ENCODE results near the gene APRT.

APRT gene

GRCh38 chr16:88840600-88841215 lies 29.0 kb upstream of the APRT start:
- TF ChIP-seq, protein P1, sequence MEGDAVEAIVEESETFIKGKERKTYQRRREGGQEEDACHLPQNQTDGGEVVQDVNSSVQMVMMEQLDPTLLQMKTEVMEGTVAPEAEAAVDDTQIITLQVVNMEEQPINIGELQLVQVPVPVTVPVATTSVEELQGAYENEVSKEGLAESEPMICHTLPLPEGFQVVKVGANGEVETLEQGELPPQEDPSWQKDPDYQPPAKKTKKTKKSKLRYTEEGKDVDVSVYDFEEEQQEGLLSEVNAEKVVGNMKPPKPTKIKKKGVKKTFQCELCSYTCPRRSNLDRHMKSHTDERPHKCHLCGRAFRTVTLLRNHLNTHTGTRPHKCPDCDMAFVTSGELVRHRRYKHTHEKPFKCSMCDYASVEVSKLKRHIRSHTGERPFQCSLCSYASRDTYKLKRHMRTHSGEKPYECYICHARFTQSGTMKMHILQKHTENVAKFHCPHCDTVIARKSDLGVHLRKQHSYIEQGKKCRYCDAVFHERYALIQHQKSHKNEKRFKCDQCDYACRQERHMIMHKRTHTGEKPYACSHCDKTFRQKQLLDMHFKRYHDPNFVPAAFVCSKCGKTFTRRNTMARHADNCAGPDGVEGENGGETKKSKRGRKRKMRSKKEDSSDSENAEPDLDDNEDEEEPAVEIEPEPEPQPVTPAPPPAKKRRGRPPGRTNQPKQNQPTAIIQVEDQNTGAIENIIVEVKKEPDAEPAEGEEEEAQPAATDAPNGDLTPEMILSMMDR (IDR thresholded peaks at IDR 0.05) = no peak

DNA sequence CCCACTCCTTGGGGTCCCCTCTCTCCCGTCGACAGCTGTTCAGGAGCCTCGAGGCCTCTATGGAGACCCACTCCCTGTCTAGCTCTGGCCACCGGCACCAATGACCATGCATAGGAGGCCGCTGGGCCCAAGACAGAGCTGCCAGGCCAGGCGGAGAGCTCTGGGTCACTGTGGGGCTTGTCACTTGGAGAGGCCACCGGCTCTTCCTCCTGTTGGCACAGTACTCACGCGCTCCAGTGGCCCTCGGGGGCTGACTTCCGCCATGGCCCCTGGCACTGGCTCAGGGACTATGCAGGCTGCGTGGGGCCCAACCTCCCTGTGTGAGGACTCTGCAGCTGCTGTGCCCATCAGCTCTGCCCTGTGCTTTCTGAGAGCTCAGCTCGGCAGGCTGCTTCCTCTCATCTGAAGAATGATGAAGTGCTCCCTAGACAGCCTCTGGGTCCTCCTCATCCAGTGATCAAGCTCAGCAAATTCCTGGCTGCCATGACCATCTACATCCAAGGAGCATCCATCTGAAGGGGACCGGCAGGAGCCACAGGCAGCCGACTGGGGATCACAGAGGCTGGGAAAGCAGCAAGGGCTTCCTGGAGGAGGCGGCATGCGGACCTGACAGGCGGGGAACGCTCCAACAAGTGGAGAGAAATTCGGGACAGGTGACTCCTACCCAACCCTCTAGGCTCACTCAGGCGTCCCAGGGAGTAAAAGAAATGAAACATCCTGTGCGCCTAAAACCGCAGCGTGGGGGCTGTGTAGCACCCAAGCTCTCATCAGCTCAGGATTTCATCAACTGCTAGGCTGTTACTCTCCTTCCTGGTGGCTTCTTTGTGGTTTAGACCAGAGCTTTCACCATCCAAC lies 28.2 kb upstream of the APRT start:
- TF ChIP-seq, protein P1 (IDR thresholded peaks at IDR 0.05) = no peak

GRCh38 chr16:88839026-88839529 lies 27.4 kb upstream of the APRT start:
- TF ChIP-seq, protein P1 (IDR thresholded peaks at IDR 0.05) = no peak; the same call in 1 of the 2 replicates

DNA sequence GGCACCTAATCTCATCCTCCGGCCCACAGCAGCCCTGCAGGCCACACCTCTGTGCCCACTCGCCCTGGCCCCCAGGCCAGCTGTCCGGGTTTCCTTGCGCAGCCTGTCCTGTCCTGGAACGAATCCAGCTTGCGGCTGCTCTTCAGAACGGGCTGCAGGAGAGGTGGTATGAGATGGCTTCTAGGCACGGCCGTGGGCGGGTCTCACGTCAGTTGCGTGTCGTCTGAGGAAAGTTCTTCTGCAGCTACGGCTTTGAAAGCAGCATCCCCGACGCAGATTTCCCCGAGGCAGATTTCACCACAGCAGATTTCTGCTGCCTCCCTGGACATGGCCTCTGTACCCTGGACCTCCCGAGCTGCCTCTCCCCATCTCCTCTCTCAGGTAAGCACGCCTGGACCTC lies 26.8 kb upstream of the APRT start:
- TF ChIP-seq, protein P1 (IDR thresholded peaks at IDR 0.05) = no peak

DNA sequence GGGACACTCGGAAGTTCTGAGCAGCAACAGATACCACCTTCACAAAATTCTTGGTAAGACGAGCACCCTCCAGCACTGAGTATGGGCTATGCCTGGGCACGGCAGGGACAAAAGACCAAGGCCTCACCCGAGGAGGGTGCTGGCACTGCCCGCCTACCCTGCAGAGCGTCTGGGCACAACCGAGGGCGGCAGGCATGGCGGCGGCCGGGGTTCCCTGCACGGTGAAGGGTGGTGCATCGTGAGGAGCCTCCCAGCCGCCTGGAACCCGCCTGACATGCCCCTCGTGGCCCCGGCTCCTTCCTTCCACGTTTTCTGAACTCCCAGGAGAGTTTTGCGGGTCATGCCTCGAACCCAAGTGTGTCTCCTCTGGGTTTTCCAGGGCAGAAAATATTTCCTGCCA lies 26.1 kb upstream of the APRT start:
- TF ChIP-seq, protein P1 (IDR thresholded peaks at IDR 0.05) = no peak

DNA sequence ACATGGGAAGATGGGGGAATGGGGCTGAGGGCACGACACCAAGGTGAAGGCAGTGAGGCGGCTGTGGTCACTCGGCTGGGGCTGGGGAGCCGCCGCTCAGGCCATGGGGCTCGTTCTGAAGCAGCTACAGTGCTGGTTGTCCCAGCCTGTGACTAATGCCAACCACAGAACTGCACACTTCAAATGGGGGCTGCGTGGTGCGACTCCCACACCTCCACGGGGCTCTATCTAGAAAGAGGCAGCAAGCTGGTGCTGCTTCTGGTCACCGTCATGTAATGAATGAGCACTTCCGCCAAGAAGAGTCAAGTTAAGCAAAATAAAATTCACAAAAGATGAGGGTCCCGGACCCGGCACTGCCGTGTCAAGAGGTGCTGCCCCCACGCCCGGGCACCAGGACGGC lies 25.1 kb upstream of the APRT start:
- TF ChIP-seq, protein P1 (IDR thresholded peaks at IDR 0.05) = no peak

DNA sequence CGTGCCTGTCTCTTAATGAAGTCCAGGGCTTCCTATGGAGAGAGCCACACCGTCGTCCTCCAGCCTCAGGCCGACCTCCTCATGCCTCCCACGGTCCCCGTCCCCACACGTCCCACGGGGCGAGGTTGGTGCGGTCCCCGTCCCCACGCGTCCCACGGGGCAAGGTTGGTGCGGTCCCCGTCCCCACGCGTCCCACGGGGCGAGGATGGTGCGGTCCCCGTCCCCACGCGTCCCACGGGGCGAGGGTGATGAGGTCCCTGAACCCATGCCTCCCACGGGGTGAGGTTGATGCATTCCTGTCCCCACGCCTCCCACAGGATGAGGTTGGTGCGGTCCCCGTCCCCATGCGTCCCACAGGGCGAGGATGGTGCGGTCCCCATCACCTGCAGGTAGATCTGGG lies 24.1 kb upstream of the APRT start:
- TF ChIP-seq, protein P1 (IDR thresholded peaks at IDR 0.05) = no peak
